Psoas muscle (tissue), 8 donors: ENCODE measurements around the gene BBS9. TPM values are rescaled to one million over a fixed set of nuclear protein-coding genes. Genes with fewer than 3 reads are reported as not detected.

ENCODE experiments used
- ATAC-seq, 4 donors: fragments of 200-7000 bp; cut with Tn5 transposase; one replicate each; pipeline ENCODE4 v1.9.1; 2020; ENCODE audit warnings: moderate library complexity in 3 of 4, mild to moderate bottlenecking in 2 of 4
- DNase-seq, 2 donors: peaks; one replicate each; pipeline ENCODE4 v3.0.0-alpha.2; 2020
- H3K27ac ChIP-seq: fragments of 200-600 bp; one replicate; pipeline ENCODE4 v1.8.0; 2022
- H3K27me3 ChIP-seq, 3 donors: fragments of 200-600 bp in 1 of 3; one replicate each; pipeline versions ENCODE4 v1.6.1 to v1.8.0; 2013 to 2022; ENCODE audit warnings: low read length in 2 of 3, mild to moderate bottlenecking in 2 of 3, moderate library complexity in 1 of 3; ENCODE audit not compliant: insufficient read depth in 3 of 3
- H3K36me3 ChIP-seq, 2 donors: fragments of 200-600 bp in 1 of 2; one replicate each; pipeline versions ENCODE4 v1.6.1 to v1.8.0; 2013 to 2022; ENCODE audit warnings: low read depth in 1 of 2, mild to moderate bottlenecking in 1 of 2, moderate library complexity in 1 of 2; ENCODE audit not compliant: insufficient read depth in 1 of 2
- H3K4me1 ChIP-seq: fragments of 200-600 bp; one replicate; pipeline ENCODE4 v1.8.0; 2022
- H3K4me3 ChIP-seq: fragments of 200-600 bp; one replicate; pipeline ENCODE4 v1.8.0; 2022; ENCODE audit warnings: mild to moderate bottlenecking
- H3K9me3 ChIP-seq: fragments of 200-600 bp; one replicate; pipeline ENCODE4 v1.8.0; 2022
- WGBS, 3 donors: extraction: QIAGEN DNeasy Blood & Tissue Kit; methylation state at CpG; one replicate each; pipeline versions ENCODE4 v1.1.6 to v1.1.7; 2013; 5-methylcytosine and 5-hydroxymethylcytosine counted together
- intact Hi-C, 2 donors: fragments of 100-400 bp; cut with DNase I; formaldehyde crosslinking; loops; one replicate each; pipeline versions ENCODE4 v1.11.0 to v1.14.2; 2022
- polyA plus RNA-seq, 3 donors: library from polyadenylated mRNA; stranded (reverse); fragments of 200-250 nt; gene quantifications; one replicate each; pipeline ENCODE4 v1.2.3, GENCODE V29; 2013
- total RNA-seq, 4 donors: library from RNA; stranded (reverse); fragmentation: NEBNext Ultra II Directional in 2 of 4; extraction: Animal tissue kit (Norgen Biotek cat#: 25700) in 2 of 4; gene quantifications; one replicate each; pipeline versions ENCODE4 v1.2.1 to v1.2.4, GENCODE V29; 2021 to 2023
- TF ChIP-seq, protein P1 (sequence below): fragments of 200-600 bp; IDR thresholded peaks from one replicate; pipeline ENCODE4 v1.8.0; 2022; ENCODE audit warnings: antibody characterized with exemption
- donor health status: healthy with polysubstance abuse.
- donor health status: DM: no; HTN: no; CAD: no; lungs with moderate emphysema.
- donor health status: Bipolar disorder and iron deficiency.
- donor health status: healthy.
- donor health status: DM: yes; HTN: yes; CAD: no.
- donor health status: DM: no; HTN: no; CAD: no.
- donor health status: DM: no; HTN: no; CAD: no.
- donor health status: DM: yes; HTN: yes; CAD: no.

Gene BBS9
- total and polyA plus RNA-seq, 7 donors = 2.7 to 7.3 (median 4.1) TPM

DNA sequence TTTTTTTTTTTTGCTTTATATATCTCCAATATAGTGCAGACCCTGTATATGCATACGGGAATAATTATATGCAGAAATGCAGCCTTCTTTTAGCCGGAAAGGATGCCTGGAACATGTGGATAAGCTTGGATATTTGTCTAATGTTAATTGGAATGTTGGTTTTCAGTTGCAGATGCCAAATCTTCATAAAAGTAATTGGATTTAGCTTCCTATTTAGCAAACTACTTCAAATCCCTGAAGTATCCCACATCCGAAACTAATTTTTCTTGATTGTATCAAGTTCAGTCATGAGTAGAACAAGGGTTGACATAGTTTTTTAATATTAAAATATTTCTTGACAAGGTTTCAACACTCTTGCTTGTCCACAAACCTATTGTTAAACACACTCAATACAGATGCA is 281.7 kb downstream of the BBS9 start:
- ATAC-seq (no peak), DNase-seq (no peak)
- WGBS, 3 donors = 72 to 74% (median 73%) methylated on average over 3 of the region's 3 CpGs

DNA sequence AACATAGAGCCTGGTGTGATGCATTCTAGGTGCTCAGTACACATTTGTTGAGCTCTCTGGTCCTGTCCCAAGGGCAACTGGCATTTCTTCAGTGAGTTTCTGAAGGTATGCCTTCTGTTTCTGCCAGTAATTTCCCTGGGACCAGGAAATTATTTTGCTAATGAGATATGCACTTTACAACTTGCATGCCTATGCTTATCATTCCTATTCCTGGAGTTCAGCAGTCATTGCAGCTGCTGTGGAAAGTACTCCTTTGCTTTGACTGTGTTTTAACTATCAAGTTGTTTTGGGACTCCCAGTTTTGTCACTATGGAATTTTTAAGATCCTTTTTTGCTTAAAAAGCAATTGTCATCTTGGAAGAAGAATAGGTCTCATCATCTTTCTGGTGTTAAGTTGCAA is 283.0 kb downstream of the BBS9 start:
- intact Hi-C loops = no loop called here
- Histone ChIP-seq H3K9me3 (no peaks in the 10 kb centered on the region), H3K36me3 (no peaks in the 10 kb centered on the region), H3K4me1 (no peaks in the 10 kb centered on the region), H3K4me3 (no peak overlapping the region), H3K27me3 (no peaks in the 10 kb centered on the region), H3K27ac (no peak overlapping the region)
- ATAC-seq (no peak), DNase-seq (no peak)
- TF ChIP-seq, protein P1, sequence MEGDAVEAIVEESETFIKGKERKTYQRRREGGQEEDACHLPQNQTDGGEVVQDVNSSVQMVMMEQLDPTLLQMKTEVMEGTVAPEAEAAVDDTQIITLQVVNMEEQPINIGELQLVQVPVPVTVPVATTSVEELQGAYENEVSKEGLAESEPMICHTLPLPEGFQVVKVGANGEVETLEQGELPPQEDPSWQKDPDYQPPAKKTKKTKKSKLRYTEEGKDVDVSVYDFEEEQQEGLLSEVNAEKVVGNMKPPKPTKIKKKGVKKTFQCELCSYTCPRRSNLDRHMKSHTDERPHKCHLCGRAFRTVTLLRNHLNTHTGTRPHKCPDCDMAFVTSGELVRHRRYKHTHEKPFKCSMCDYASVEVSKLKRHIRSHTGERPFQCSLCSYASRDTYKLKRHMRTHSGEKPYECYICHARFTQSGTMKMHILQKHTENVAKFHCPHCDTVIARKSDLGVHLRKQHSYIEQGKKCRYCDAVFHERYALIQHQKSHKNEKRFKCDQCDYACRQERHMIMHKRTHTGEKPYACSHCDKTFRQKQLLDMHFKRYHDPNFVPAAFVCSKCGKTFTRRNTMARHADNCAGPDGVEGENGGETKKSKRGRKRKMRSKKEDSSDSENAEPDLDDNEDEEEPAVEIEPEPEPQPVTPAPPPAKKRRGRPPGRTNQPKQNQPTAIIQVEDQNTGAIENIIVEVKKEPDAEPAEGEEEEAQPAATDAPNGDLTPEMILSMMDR = no peak

More for the DNA sequence above, 281.7 kb downstream of the BBS9 start:
- no peak overlapping the region for H3K4me3 ChIP-seq
- no peak overlapping the region for H3K27ac ChIP-seq
- no peaks in the 10 kb centered on the region for H3K27me3 ChIP-seq
- intact Hi-C loops = no loop called here
- H3K9me3 ChIP-seq = peaks cover 7% of the 10 kb centered on the region
- no peaks in the 10 kb centered on the region for H3K36me3 ChIP-seq
- TF ChIP-seq, protein P1 = no peak
- H3K4me1 ChIP-seq = no peaks in the 10 kb centered on the region

DNA sequence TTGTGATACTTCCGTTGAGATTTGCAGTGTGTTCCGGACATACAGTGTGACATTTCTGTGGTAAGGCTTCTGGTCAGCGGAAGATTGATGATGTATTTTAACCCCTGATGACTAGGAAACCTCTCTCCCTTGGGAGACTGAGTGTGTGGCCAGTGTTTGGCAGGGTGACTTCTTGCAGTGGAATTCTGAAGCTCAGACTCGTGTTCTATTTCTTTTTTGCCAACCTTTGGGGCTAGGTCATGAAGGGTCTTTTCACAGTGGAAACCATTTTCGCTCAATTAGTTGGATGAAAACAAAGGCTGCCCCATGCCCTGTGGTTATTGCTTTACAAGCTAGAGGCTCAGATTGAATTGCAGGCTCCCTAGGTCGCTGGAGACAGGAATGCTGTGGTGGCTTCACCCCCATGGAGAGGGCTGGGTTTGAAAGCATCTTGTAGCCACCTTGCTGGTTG is 288.9 kb downstream of the BBS9 start:
- intact Hi-C loops = no loop called here
- no peak for ATAC-seq

DNA sequence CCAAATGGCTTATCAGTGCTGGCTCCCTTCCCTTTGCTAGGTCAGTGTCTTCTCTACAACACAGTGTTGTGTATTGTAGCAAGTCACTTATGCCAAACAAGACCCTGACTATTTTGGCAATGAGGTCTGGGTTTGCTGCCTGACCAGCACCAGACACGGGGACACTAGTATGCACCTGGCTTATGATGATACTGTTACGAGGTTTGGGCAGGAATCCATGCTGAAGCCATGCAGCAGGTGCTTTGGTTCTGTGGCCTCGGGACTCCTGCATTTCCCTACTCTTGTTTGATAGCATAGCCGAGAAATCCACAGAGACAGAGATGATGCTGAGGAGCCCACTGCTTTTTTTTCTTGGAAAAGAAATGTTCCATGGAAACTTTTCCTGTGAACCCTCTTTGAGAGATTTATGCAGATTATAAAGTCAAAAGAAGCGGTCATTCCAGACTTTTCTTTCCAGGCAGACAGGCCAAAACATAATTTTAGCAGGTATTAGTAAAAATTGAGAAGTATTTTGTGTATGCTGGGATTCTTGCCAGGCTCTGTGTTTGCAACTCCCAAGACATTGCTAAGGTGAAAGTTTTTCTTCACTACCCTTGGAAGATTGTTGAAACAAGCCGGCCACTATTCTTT is 291.1 kb downstream of the BBS9 start:
- intact Hi-C loops = no loop called here
- no peaks in the 10 kb centered on the region for H3K27me3 ChIP-seq
- WGBS, 3 donors = 43 to 59% (median 47%) methylated on average over 6 of the region's 6 CpGs
- ATAC-seq (no peak), DNase-seq (no peak)
- no peaks in the 10 kb centered on the region for H3K36me3 ChIP-seq
- no peak overlapping the region for H3K4me3 ChIP-seq
- H3K9me3 ChIP-seq = no peaks in the 10 kb centered on the region
- no peak overlapping the region for H3K27ac ChIP-seq
- no peaks in the 10 kb centered on the region for H3K4me1 ChIP-seq
- TF ChIP-seq, protein P1 = no peak

More for the DNA sequence above, 288.9 kb downstream of the BBS9 start:
- no peaks in the 10 kb centered on the region for H3K36me3 ChIP-seq
- no peaks in the 10 kb centered on the region for H3K9me3 ChIP-seq
- DNase-seq = no peak
- 62 to 69% (median 66%) methylated on average over 6 of the region's 6 CpGs for WGBS, 3 donors
- no peak overlapping the region for H3K4me3 ChIP-seq
- no peaks in the 10 kb centered on the region for H3K27me3 ChIP-seq
- H3K4me1 ChIP-seq = no peaks in the 10 kb centered on the region
- TF ChIP-seq, protein P1 = no peak
- H3K27ac ChIP-seq = no peak overlapping the region

DNA sequence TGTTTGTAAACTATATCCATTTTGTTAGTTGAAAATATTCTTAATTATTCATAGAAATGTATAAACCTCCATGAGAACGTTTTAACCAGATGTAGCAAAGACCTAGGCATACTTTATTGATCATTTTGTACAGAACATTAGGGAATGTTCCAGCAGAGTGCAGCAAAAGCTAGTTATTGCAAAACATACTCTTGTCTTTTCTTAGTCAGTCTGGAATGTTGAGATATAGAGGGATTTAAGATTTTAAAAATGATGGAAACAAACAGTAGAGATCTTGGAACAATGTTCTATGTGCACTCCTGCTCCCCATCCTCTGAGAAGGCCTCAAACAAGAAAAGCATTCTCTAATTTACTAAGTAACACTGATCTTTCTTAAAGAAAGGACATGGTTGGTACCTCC is 292.1 kb downstream of the BBS9 start:
- Histone ChIP-seq H3K36me3 (no peaks in the 10 kb centered on the region), H3K27ac (no peak overlapping the region), H3K27me3 (no peaks in the 10 kb centered on the region), H3K4me1 (no peaks in the 10 kb centered on the region), H3K4me3 (no peak overlapping the region), H3K9me3 (no peaks in the 10 kb centered on the region)
- ATAC-seq (no peak), DNase-seq (no peak)
- TF ChIP-seq, protein P1 = no peak
- WGBS, 3 donors = 50 to 61% (median 54%) methylated on average over 1 of the region's 1 CpG
- intact Hi-C loops = no loop called here
